GM21367 (cell line): ENCODE results near the gene VTCN1.
"Not testable (repeated sequence)": the region's sequence is repeated elsewhere in the genome, so short reads cannot be mapped to it uniquely, and the experiment has no call there.

ENCODE experiments used
- ATAC-seq: cut with Tn5 transposase; IDR thresholded peaks from one replicate; pipeline ENCODE4 v1.9.1; 2021; ENCODE audit not compliant: unreplicated experiment

Gene VTCN1

DNA sequence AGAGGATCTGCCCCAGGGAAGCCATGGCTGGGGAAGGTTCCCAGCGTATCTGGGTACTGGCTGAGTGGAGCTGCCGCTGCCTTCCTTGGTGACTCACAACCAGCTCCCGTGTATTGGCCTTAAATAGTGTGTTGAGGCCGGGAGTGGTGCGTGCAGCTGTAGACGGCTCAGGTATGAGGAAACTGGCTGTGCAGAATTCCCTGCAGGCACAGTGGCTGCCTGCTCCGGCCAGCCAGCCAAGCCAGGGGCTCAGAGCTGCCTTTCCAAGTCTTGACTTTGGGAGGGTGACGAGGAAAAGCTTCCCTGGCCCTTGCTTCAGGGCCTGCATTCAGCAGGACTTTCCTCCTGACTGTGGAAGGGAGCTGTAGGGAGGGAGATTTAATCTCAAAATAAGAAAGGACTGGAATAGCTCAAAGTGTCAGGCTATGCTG, at the start of gene VTCN1:
Gene VTCN1, minus strand, starts transcription at position 97 of the 431 bp plus-strand sequence. Its CDS starts 72 bp downstream, at position 25.
- ATAC-seq = no peak

DNA sequence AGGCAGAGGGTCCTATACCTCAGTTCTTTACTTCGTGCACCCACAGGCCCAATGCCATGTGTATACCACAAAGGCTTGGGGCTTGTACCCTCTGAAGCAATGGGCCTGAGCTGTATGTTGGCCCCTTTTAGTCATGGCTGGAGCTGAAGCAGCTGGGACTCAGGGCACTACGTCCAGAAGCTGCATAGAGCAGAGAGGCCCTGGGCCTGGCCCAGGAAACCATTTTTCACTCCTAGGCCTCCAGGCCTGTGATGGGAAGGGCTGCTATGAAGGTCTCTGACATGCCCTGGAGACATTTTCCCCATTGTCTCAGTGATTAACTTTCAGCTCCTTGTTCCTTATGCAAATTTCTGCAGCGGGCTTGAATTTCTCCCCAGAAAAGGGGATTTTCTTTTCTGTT, 48.1 kb upstream of the VTCN1 start:
- ATAC-seq = no peak

- not testable (repeated sequence) for ATAC-seq
Observed at GRCh38 chr1:117258075-117258474, 47.3 kb upstream of the VTCN1 start.

DNA sequence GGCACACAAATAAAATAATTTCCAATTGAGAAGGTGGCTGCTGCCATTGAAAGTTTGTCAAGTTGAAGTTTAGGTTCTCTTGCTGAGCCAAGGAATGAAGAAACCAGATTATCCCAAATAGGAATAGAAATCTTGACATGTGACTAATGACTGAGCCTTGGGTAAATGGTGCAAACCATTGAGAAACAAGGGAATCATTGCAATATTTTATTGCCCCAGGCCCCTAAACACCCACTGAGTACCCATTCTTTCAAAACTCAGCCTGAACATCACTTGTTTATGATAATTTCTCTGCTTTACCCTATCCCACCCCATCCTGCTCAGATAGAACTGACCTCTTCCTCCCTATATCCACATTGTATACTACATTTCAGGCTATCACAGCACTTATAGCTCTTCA, 46.6 kb upstream of the VTCN1 start:
- ATAC-seq = no peak

GRCh38 chr1:117250061-117250606, 39.4 kb upstream of the VTCN1 start:
- ATAC-seq = no peak

GRCh38 chr1:117244971-117245370, 34.2 kb upstream of the VTCN1 start:
- ATAC-seq = no peak

- ATAC-seq = no peak
Observed at GRCh38 chr1:117244306-117244705, 33.6 kb upstream of the VTCN1 start.

DNA sequence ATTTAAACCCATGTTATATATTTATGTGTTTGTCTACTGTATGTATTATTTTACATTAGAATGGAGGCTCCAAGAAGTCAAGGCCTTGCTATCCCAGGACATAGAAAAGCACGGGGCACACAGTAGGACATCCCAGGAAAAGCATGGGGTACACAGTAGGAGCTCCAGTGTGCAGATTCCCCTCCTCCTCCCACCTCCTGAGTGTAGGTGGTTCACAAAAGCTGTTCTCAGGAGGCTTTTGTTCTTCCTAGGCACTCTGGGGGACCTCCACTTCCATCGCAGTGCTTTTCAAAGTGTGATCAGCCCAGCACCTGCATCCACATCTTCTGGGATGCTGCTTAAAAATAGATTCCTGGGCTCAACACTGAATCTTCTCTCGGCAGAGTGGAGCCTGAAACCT, 30.8 kb upstream of the VTCN1 start:
- ATAC-seq = no peak

GRCh38 chr1:117240547-117240946, 29.8 kb upstream of the VTCN1 start:
- ATAC-seq = no peak

DNA sequence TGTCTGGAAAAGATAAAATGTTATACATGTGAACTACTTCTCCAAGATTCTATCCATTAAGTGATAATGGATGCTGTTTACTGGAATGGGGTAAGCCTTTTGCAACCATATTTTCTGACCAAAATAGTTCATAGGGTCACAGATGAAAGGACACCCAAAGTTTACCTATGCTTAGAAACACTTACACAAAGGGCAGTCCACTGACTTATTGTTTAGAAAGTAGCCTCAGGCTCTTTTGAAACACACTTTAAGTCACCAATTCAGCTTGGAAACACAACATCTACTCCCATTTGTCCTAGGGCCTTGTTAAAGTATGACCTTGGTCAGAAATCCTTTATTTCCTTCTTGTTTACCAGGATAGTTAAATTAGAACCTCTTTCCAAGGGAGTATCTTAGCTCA, 28.7 kb upstream of the VTCN1 start:
- no peak for ATAC-seq

DNA sequence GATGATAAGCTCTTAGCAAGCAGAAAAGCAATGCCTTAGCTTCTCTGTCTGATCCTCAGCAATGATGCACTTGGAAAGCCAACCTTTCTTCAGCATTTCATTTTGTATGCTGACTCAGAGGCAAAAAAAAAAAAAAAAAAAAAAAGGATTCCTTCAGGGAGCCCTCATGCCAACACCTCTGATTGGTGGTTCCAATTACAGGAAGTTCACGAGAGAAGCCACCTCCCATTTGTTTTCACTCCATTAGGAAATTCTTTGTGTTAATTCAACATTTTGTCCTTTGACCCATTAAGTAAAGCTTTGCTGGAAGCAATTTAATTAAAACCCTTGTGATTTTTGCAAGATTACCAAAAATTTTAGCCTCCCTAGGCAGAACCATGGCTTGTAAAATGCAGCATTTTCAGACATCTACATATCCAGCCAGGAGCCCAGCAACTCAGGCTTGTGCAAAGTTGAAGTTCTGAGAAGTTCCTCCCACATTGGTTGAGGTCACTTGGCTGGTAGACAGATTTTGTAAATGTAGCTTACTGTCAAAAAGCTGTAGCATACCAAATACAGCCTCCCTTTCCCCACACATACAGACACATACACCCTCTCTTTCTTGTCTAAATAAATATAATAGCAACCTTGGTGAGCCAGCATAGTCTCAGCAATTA, 27.1 kb upstream of the VTCN1 start:
- ATAC-seq = no peak

DNA sequence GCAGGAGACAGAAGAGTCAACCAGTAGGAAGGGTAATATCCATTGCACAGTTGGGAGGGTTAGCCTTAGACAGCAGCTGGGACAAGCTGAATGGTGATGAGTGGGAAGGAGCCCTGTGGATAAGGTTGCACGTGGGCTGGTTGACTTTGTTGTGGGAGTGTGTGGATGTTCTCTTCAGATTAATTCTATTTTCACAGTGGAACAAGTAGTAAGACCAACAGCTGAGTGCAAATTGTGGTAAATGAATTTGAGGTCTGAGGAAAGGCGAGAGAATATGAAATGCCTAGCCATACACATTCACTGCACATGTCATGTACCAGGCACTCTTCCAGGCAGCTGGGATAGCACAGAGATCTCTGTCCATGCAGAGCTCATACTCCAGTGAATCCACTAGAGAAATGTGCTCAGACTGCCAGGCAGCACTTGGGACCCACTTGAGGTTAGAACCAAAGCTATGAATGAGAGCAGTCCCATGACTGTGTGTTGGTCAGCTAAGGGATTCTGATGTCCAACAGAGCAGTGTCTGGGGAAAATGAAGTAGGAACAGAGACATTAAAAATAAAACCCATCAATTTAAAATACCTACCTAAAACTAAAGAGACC, 25.2 kb upstream of the VTCN1 start:
- no peak for ATAC-seq

- ATAC-seq = no peak
Observed at GRCh38 chr1:117232531-117232930, 21.8 kb upstream of the VTCN1 start.

GRCh38 chr1:117231748-117232373, 21.1 kb upstream of the VTCN1 start:
- ATAC-seq = no peak

DNA sequence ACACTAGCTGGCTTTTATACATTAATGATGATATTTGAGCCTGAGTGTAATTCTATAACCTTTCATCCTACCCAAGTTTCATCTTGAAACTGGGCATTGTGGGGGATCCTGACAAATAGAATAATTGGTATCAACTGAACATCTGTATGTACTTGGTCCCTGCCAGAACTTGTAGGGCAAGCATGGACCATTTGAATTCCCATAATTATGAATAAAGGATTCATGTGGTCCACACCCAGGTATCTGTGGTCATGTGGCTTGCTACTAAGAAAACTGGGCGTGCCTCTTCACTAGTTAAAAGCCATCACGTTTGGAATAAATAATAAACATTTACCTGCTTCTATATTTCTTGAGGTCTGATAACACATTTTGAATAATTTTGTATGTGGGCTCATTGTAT, 20.6 kb upstream of the VTCN1 start:
- no peak for ATAC-seq

- no peak for ATAC-seq
Observed at GRCh38 chr1:117229217-117229616, 18.5 kb upstream of the VTCN1 start.

- no peak for ATAC-seq
Observed at GRCh38 chr1:117225931-117226330, 15.2 kb upstream of the VTCN1 start.

DNA sequence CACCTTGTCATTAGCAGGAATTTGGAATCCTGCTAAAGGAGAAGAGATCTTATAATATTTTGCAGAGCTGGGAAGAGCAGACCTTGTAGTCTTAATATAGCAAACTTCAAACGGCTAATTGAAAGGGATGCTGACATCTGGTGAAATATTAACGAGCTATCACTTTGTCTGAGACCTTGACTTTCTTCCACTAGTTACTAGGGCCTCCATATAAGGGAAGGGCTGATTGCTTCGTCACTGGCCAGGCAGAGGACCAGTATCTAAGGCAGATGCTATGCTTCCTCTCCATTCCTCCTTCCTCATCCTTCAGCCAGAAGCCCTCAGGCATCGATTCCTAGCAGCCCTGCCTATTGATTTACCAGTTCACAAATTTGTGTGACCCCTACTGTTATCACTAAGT, 6.0 kb upstream of the VTCN1 start:
- ATAC-seq = no peak

GRCh38 chr1:117215733-117216462, 5.2 kb upstream of the VTCN1 start:
- no peak for ATAC-seq

DNA sequence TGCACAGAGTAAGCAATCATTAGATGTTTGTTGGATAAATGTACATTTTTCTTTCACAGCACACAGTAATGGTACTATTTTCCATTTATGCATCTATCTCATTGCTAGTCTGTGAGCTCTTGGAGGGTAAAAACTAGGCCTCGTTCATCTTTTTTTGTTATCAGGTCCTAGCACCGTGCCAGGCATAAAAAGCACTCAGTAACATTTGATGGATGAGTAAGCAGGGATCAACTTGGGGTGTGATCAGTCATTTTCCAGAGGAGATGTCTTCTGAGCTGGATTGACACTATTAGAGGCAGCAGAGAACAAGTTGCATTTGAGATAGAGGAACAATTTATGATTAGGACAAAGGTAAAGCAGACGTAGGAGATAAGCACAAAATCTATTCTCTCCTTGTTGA, 4.3 kb upstream of the VTCN1 start:
- ATAC-seq = no peak

GRCh38 chr1:117213046-117213445, 2.3 kb upstream of the VTCN1 start:
- ATAC-seq = no peak

DNA sequence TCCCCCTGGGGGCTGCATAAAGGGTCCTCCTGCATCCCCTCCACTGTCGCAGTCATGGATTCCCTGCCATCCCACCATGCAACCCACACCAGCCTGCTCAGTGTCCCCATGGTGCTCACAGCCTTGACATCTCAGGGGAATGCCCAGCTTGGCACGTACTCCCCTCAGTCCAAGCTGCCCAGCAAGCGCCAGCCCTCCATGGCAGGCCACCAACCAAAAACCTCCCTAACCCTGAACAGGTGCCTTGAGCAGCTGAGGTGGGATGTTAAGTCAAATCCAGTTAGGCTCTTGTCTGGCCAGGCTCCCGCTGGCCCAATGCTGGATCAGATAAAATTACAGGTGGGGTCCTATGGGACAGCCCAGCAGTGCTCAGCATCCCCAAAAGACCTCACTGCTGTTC, 341 bp downstream of the VTCN1 start:
- no peak for ATAC-seq
